Spleen (tissue), 7 donors: ENCODE measurements around the gene CCDC184.

Experiments
- CTCF ChIP-seq, 11 experiments: fragments of 200-600 bp in 7 of 11; fragments of 450-650 bp in 4 of 11; sonication (generic) in 4 of 11; IDR thresholded peaks in 8 of 11; conservative IDR thresholded peaks in 3 of 11; 1 replicate in 7 of 11; 2 replicates in 4 of 11; pipeline versions ENCODE4 v1.4.0 to v1.8.0; 2016 to 2021; ENCODE audit warnings: antibody characterized with exemption in 11 of 11, inconsistent platforms in 4 of 11, mild to moderate bottlenecking in 1 of 11
- POLR2A ChIP-seq, 3 donors: fragments of 450-650 bp; IDR thresholded peaks; one replicate each; pipeline ENCODE4 v1.5.1; 2017; ENCODE audit warnings: antibody characterized with exemption in 3 of 3, mild to moderate bottlenecking in 1 of 3
- donor health status: DM: no; HTN: no; CAD: no; lungs with moderate emphysema.
- donor health status: DM: no; HTN: no; CAD: no.
- donor health status: DM: no; HTN: no; CAD: no.

GRCh38 chr12:48164451-48164850 is 19.0 kb upstream of the CCDC184 start:
- TF ChIP-seq CTCF (IDR thresholded peaks at IDR 0.05 in 8 of 11, conservative IDR thresholded peaks at IDR 0.05 in 3 of 11) (no peak), POLR2A (IDR thresholded peaks at IDR 0.05) (no peak)
